ENCODE data around the gene INMT. TPM values are rescaled to one million over a fixed set of nuclear protein-coding genes. Genes with fewer than 3 reads are reported as not detected.

INMT gene
- total RNA-seq, 1 donor from 2014 or later = 0.26 TPM

GRCh38 chr7:30771880-30772425, 20.0 kb downstream of the INMT start:
- no peaks in the 10 kb centered on the region for H3K36me3 ChIP-seq (ENCODE audit: control insufficient read depth, insufficient read depth, low read length)
- H3K27me3 ChIP-seq (ENCODE audit: control insufficient read depth, insufficient read depth, low read length) = no peaks in the 10 kb centered on the region
- peak overlapping the region; percentile 53 for H3K4me3 ChIP-seq (ENCODE audit: low read depth, low read length)
- no peak for DNase-seq (ENCODE audit: low read depth)
- TF ChIP-seq CTCF (IDR thresholded peaks at IDR 0.05; ENCODE audit: insufficient read depth, low read length, severe bottlenecking) = no peak
- FAIRE-seq = no peak

- DNase-seq (ENCODE audit: low read depth) (no peak), FAIRE-seq (no peak)
- no peak for TF ChIP-seq CTCF (IDR thresholded peaks at IDR 0.05; ENCODE audit: insufficient read depth, low read length, severe bottlenecking)
- Histone ChIP-seq H3K4me3 (ENCODE audit: low read depth, low read length) (no peak overlapping the region), H3K27me3 (ENCODE audit: control insufficient read depth, insufficient read depth, low read length) (no peaks in the 10 kb centered on the region), H3K36me3 (ENCODE audit: control insufficient read depth, insufficient read depth, low read length) (no peaks in the 10 kb centered on the region)
Observed at GRCh38 chr7:30772984-30773383, 21.0 kb downstream of the INMT start.

- no peaks in the 10 kb centered on the region for H3K36me3 ChIP-seq (ENCODE audit: control insufficient read depth, insufficient read depth, low read length)
- FAIRE-seq = no peak
Observed at GRCh38 chr7:30775992-30776391, 24.1 kb downstream of the INMT start.

GRCh38 chr7:30776971-30777370, 25.0 kb downstream of the INMT start:
- no peak for DNase-seq (ENCODE audit: low read depth)
- FAIRE-seq = peak; percentile 93
- H3K4me3 ChIP-seq (ENCODE audit: low read depth, low read length) = no peak overlapping the region

More at GRCh38 chr7:30775992-30776391, 24.1 kb downstream of the INMT start:
- no peak for TF ChIP-seq CTCF (IDR thresholded peaks at IDR 0.05; ENCODE audit: insufficient read depth, low read length, severe bottlenecking)
- DNase-seq (ENCODE audit: low read depth) = no peak
- H3K4me3 ChIP-seq (ENCODE audit: low read depth, low read length) = no peak overlapping the region
- H3K27me3 ChIP-seq (ENCODE audit: control insufficient read depth, insufficient read depth, low read length) = no peaks in the 10 kb centered on the region

GRCh38 chr7:30778255-30779025, 26.5 kb downstream of the INMT start:
- FAIRE-seq (no peak), DNase-seq (ENCODE audit: low read depth) (no peak)
- no peak for TF ChIP-seq CTCF (IDR thresholded peaks at IDR 0.05; ENCODE audit: insufficient read depth, low read length, severe bottlenecking)
- no peaks in the 10 kb centered on the region for H3K36me3 ChIP-seq (ENCODE audit: control insufficient read depth, insufficient read depth, low read length)
- no peaks in the 10 kb centered on the region for H3K27me3 ChIP-seq (ENCODE audit: control insufficient read depth, insufficient read depth, low read length)
- no peak overlapping the region for H3K4me3 ChIP-seq (ENCODE audit: low read depth, low read length)

More at GRCh38 chr7:30776971-30777370, 25.0 kb downstream of the INMT start:
- no peak for TF ChIP-seq CTCF (IDR thresholded peaks at IDR 0.05; ENCODE audit: insufficient read depth, low read length, severe bottlenecking)
- H3K27me3 ChIP-seq (ENCODE audit: control insufficient read depth, insufficient read depth, low read length) = no peaks in the 10 kb centered on the region
- H3K36me3 ChIP-seq (ENCODE audit: control insufficient read depth, insufficient read depth, low read length) = no peaks in the 10 kb centered on the region

All from bronchial epithelial cell (primary cell).